T-helper 1 cell treated with Interleukin-12 subunit alpha and Interleukin-12 subunit beta and Interleukin-4 antibody, amounts not matched to agents 30 μg/mL and 1 μg/mL, for 36 hours (primary cell): ENCODE results near the gene APOE.
"Not testable (repeated sequence)": the region's sequence is repeated elsewhere in the genome, so short reads cannot be mapped to it uniquely, and the experiment has no call there.

ENCODE experiments used
- H3K27ac Mint-ChIP-seq: one replicate; pipeline ENCODE4 v1.8.0; 2021; ENCODE audit warnings: mild to moderate bottlenecking, mixed read lengths
- H3K27me3 Mint-ChIP-seq: one replicate; pipeline ENCODE4 v1.8.0; 2021; ENCODE audit warnings: low read depth, mixed read lengths
- H3K36me3 Mint-ChIP-seq: one replicate; pipeline ENCODE4 v1.8.0; 2021; ENCODE audit warnings: low read depth, mixed read lengths
- H3K4me1 Mint-ChIP-seq: one replicate; pipeline ENCODE4 v1.8.0; 2021; ENCODE audit warnings: low read depth, mixed read lengths
- H3K4me3 Mint-ChIP-seq: one replicate; pipeline ENCODE4 v1.8.0; 2021; ENCODE audit warnings: mild to moderate bottlenecking, moderate library complexity, mixed read lengths
- H3K9me3 Mint-ChIP-seq: one replicate; pipeline ENCODE4 v1.8.0; 2021; ENCODE audit warnings: mixed read lengths

Gene APOE

GRCh38 chr19:44893332-44894051 lies 12.1 kb upstream of the APOE start:
- Mint-ChIP-seq H3K4me1 (peaks cover 21% of the 10 kb centered on the region), H3K9me3 (peaks cover 3% of the 10 kb centered on the region), H3K27ac (no peak overlapping the region), H3K4me3 (peak overlapping the region; percentile 93), H3K27me3 (no peaks in the 10 kb centered on the region), H3K36me3 (peaks cover 39% of the 10 kb centered on the region)

- Mint-ChIP-seq H3K4me1 (peaks cover 20% of the 10 kb centered on the region), H3K4me3 (no peak overlapping the region)
Measured at GRCh38 chr19:44894052-44894400, 11.6 kb upstream of the APOE start.

GRCh38 chr19:44894946-44895345 lies 10.7 kb upstream of the APOE start:
- Mint-ChIP-seq H3K36me3 (peaks cover 38% of the 10 kb centered on the region), H3K27ac (no peak overlapping the region), H3K4me3 (no peak overlapping the region), H3K27me3 (no peaks in the 10 kb centered on the region), H3K9me3 (no peaks in the 10 kb centered on the region), H3K4me1 (peaks cover 18% of the 10 kb centered on the region)

More at GRCh38 chr19:44894052-44894400, 11.6 kb upstream of the APOE start:
- no peaks in the 10 kb centered on the region for H3K27me3 Mint-ChIP-seq
- H3K36me3 Mint-ChIP-seq = peaks cover 39% of the 10 kb centered on the region
- peaks cover 2% of the 10 kb centered on the region for H3K9me3 Mint-ChIP-seq
- no peak overlapping the region for H3K27ac Mint-ChIP-seq

GRCh38 chr19:44897835-44898234 lies 7.8 kb upstream of the APOE start:
- H3K36me3 Mint-ChIP-seq = peaks cover 41% of the 10 kb centered on the region
- H3K9me3 Mint-ChIP-seq = no peaks in the 10 kb centered on the region
- peaks cover 2% of the 10 kb centered on the region for H3K4me1 Mint-ChIP-seq
- no peak overlapping the region for H3K4me3 Mint-ChIP-seq
- no peak overlapping the region for H3K27ac Mint-ChIP-seq
- H3K27me3 Mint-ChIP-seq = no peaks in the 10 kb centered on the region

- no peak overlapping the region for H3K4me3 Mint-ChIP-seq
- H3K36me3 Mint-ChIP-seq = peaks cover 27% of the 10 kb centered on the region
- peaks cover 1% of the 10 kb centered on the region for H3K4me1 Mint-ChIP-seq
- H3K27me3 Mint-ChIP-seq = no peaks in the 10 kb centered on the region
- no peak overlapping the region for H3K27ac Mint-ChIP-seq
- H3K9me3 Mint-ChIP-seq = no peaks in the 10 kb centered on the region
Measured at GRCh38 chr19:44900328-44901244, 5.0 kb upstream of the APOE start.

GRCh38 chr19:44903216-44903601 lies 2.4 kb upstream of the APOE start:
- Mint-ChIP-seq H3K4me1 (peaks cover 7% of the 10 kb centered on the region), H3K36me3 (peaks cover 12% of the 10 kb centered on the region), H3K4me3 (no peak overlapping the region), H3K27ac (no peak overlapping the region), H3K9me3 (no peaks in the 10 kb centered on the region), H3K27me3 (peaks cover 16% of the 10 kb centered on the region)

GRCh38 chr19:44903602-44904425 lies 1.8 kb upstream of the APOE start:
- no peak overlapping the region for H3K4me3 Mint-ChIP-seq
- H3K9me3 Mint-ChIP-seq = no peaks in the 10 kb centered on the region
- H3K36me3 Mint-ChIP-seq = peaks cover 11% of the 10 kb centered on the region
- H3K27ac Mint-ChIP-seq = no peak overlapping the region
- peaks cover 7% of the 10 kb centered on the region for H3K4me1 Mint-ChIP-seq
- peaks cover 16% of the 10 kb centered on the region for H3K27me3 Mint-ChIP-seq

- Mint-ChIP-seq H3K9me3 (no peaks in the 10 kb centered on the region), H3K36me3 (peaks cover 11% of the 10 kb centered on the region), H3K4me3 (no peak overlapping the region), H3K4me1 (peaks cover 7% of the 10 kb centered on the region), H3K27ac (no peak overlapping the region), H3K27me3 (peaks cover 16% of the 10 kb centered on the region)
Measured at GRCh38 chr19:44904426-44904994, 1.1 kb upstream of the APOE start.

GRCh38 chr19:44907613-44908012 lies 2.0 kb downstream of the APOE start:
- Mint-ChIP-seq H3K4me3 (no peak overlapping the region), H3K9me3 (no peaks in the 10 kb centered on the region), H3K4me1 (peaks cover 10% of the 10 kb centered on the region), H3K27ac (no peak overlapping the region), H3K36me3 (peaks cover 4% of the 10 kb centered on the region), H3K27me3 (peaks cover 22% of the 10 kb centered on the region)

- Mint-ChIP-seq H3K27me3 (peaks cover 28% of the 10 kb centered on the region), H3K4me3 (no peak overlapping the region), H3K36me3 (peaks cover 2% of the 10 kb centered on the region), H3K27ac (no peak overlapping the region), H3K4me1 (peaks cover 10% of the 10 kb centered on the region), H3K9me3 (no peaks in the 10 kb centered on the region)
Measured at GRCh38 chr19:44908074-44908835, 2.7 kb downstream of the APOE start.

GRCh38 chr19:44908836-44909261 lies 3.3 kb downstream of the APOE start:
- no peaks in the 10 kb centered on the region for H3K9me3 Mint-ChIP-seq
- H3K4me3 Mint-ChIP-seq = no peak overlapping the region
- H3K36me3 Mint-ChIP-seq = no peaks in the 10 kb centered on the region
- peaks cover 11% of the 10 kb centered on the region for H3K4me1 Mint-ChIP-seq
- H3K27ac Mint-ChIP-seq = no peak overlapping the region
- H3K27me3 Mint-ChIP-seq = peaks cover 32% of the 10 kb centered on the region

- Mint-ChIP-seq H3K4me1 (peaks cover 18% of the 10 kb centered on the region), H3K27me3 (peaks cover 32% of the 10 kb centered on the region), H3K36me3 (no peaks in the 10 kb centered on the region), H3K27ac (no peak overlapping the region), H3K9me3 (no peaks in the 10 kb centered on the region), H3K4me3 (no peak overlapping the region)
Measured at GRCh38 chr19:44909775-44910174, 4.2 kb downstream of the APOE start.

- not testable (repeated sequence) for H3K27ac Mint-ChIP-seq, H3K4me3 Mint-ChIP-seq, H3K9me3 Mint-ChIP-seq, H3K36me3 Mint-ChIP-seq
- Mint-ChIP-seq H3K27me3 (peaks cover 21% of the 10 kb centered on the region), H3K4me1 (peaks cover 14% of the 10 kb centered on the region)
Measured at GRCh38 chr19:44911896-44912295, 6.3 kb downstream of the APOE start.
